M059J (cell line): ENCODE measurements around the gene MEMO1. TPM values are rescaled to one million over a fixed set of nuclear protein-coding genes. Genes with fewer than 3 reads are reported as not detected.
"Not testable (repeated sequence)": the region's sequence is repeated elsewhere in the genome, so short reads cannot be mapped to it uniquely, and the experiment has no call there.

ENCODE experiments used
- DNase-seq: peaks from one replicate; pipeline ENCODE4 v3.0.0-alpha.2; 2012; ENCODE audit warnings: low read depth
- total RNA-seq: library from RNA; depleted of rRNA; stranded (reverse); fragments of >200 nt; shearing (Covaris generic); gene quantifications from 2 replicates; pipeline ENCODE4 v1.2.3, GENCODE V29; 2014

The MEMO1 gene
- total RNA-seq, 1 experiment from 2014 or later: 36.5 TPM

DNA sequence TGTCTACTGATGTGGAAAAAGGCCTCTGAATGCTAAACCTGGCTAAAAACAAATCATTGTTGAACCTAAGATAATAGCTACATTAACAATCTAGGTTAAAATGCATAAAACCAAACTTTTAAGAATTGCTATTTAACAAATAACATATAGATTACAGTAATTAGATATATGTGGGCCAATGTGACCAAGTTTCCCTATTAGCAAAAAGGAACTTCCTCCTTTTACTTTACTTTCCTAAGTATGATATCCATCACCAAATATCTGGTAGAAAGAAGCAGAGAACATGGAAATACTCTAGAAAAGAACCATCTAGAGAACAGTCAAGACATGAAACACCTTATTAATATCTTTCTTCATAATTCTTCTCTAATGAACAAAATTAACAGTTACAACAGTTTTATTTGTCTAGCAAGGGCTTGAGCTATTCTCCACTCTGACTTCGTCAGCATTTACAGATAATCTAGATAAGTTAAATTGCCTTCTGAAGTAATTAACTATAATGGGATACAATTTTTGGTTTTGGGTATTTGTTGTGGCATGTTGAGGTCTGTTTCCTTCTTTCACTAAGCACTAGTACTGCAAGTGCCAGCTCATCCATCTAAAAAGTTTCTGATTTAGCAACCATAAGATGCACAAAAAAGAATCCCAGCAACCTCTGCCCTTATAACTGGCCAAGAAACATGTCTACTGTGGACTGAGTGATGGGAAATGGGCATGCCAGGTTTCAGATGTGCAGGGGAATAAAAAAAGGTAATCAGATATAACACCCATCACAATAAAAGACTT, 53.3 kb downstream of the MEMO1 start:
- DNase-seq: no peak

DNA sequence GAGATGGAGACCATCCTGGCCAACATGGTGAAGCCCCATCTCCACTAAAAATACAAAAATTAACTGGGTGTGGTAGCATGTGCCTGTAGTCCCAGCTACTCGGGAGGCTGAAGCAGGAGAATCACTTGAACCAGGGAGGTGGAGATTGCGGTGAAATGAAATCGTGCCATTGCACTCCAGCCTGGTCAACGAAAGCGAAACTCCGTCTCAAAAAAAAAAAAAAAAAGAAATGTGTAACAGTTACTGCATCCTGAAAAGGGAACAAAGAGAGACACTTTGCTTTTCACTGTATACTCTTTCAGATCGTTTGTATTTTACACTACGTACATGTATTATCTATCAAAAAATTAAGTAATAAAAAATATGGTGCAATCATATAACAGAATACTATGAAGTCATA, 53.9 kb downstream of the MEMO1 start:
- DNase-seq: not testable (repeated sequence)

DNA sequence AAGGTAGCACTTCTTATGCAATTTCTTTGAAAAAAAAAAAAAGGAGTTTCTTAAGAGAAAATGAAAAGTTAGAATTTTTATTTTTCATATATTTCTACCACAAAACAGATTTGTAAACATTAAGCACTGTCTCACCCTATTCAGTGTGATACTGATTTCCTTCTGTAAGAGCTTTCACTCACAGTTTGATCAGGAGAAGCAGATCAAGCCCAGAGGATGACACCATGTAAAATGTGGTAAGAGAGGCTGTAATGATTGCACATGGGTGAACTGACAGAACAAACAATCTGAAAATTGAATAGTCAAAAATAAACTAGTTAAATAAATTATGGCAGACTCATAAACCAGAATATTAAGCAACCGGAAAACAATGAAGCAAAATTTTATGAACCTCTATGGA, 54.5 kb downstream of the MEMO1 start:
- no peak for DNase-seq

DNA sequence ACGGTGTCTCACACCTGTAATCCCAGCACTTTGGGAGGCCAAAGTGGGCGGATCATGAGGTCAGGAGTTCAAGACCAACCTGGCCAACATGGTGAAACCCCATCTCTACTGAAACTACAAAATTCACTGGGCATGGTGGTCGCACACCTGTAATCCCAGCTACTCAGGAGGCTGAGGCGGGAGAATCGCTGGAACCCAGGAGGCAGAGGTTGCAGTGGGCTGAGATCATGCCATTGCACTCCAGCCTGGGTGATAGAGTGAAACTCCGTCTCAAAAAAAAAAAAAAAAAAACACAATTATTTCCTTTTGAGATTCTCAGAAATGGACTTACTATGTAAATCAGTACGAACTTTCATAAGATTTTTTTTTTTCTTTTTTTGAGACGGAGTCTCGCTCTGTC, 57.7 kb downstream of the MEMO1 start:
- DNase-seq: not testable (repeated sequence)

DNA sequence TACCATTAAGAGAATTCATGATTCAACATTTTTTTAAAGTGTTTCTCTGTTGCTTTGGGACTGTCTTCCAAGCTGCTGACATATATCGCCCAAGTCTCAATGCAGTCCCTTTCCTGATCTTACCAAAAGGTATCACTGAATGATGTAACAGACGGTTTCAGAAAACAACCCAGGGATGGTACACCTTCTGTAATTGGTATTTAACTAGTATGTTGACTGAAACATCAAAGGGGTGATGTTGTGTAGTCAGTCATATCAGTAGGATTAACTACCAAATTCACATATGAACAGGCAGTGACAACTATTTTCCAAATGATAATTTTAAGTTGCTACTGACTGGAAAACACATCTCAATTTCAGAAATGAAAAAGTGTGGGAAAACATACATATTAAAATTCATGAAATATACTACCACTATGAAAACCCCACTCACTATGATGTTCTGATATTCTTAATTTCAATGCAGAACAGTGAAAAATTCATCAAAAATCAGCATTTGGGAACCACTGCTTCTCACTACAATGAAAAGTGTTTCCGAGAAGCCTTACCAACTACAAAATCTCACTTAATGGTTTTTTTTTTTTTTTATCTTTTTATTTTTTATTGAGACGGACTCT, 59.8 kb downstream of the MEMO1 start:
- no peak for DNase-seq

DNA sequence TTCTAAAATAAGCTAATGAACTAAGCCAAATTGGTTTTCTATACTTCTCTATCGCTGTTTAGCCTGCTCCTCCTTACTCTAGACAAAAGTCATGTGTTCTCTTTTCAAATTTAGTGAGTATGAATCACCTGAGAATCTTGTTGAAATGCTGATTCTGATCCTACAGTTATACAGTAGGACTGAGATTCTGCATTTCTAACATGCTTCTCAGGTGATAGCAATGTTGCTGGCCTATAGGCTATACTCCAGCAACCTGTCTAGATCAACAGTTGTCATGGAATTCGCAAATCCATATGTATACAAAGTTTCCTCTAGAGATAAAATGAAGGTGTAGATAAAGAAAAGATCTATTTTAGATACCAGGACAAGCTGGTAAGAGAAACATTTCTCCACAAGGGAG, 62.9 kb downstream of the MEMO1 start:
- DNase-seq: no peak

DNA sequence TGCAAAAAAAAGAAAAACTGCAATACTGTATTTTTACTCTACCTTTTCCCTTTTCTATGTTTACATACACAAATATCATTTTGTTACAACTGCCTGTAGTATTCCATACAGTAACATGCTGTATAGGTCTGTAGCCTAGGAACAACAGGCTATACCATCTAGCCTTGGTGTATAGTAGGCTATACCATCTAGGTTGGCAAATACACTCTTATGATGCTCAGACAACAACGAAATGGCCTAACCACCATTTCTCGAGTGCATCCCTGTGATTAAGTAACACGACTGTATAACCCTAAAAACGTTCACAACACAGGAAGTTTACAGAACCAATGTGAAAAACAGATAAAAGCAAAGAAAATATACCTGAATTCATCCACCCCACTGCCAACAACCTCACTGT, 64.0 kb downstream of the MEMO1 start:
- no peak for DNase-seq

DNA sequence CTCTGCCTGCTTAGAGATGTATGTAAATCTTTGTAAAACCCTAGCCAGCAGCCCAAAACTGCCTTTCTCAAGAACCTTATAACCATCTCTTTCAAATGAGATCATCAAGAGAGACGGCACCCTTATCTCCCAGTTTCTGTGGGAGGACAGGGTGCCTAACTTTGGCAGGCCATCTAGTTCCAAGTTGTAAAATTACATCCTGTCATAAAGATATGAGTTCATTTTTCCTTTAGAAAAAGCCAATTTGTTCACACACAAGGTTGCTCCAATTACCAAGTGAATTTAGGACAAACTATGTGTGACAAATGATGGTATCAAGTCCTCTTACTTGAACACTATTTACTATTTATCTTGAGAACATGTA, 65.3 kb downstream of the MEMO1 start:
- DNase-seq: no peak

DNA sequence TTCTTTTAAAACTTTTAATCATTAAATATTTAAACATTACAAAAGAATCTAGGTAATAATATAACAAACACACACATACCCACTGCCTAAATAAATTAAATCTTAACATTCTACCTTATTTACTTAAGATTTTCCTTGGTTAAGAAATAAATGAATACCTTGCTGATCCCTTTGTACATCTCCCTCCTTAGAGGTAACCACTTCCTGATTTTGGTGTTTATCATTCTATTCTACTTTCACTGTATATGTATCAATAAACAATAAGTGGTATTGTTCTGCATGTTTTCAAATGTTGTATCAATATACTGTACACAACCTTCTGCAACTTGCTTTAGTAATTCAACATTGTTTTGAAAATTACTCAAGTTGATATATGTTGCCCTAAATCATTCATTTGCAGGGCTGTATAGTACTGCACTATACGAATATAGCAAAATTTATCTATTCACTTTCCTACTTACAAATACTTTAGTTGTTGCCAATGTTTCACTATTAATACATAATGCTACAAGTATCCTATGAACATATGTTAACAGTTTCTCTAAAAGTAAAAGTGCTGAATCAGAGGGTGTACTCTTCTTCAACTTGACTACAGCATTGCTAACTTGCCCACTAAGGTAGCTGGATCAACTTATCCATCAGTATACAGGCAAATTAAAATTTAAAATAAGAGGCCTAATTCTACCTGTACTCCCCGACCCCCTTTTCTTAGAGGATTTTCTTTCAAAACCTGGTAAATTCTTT, 65.8 kb downstream of the MEMO1 start:
- DNase-seq: no peak

DNA sequence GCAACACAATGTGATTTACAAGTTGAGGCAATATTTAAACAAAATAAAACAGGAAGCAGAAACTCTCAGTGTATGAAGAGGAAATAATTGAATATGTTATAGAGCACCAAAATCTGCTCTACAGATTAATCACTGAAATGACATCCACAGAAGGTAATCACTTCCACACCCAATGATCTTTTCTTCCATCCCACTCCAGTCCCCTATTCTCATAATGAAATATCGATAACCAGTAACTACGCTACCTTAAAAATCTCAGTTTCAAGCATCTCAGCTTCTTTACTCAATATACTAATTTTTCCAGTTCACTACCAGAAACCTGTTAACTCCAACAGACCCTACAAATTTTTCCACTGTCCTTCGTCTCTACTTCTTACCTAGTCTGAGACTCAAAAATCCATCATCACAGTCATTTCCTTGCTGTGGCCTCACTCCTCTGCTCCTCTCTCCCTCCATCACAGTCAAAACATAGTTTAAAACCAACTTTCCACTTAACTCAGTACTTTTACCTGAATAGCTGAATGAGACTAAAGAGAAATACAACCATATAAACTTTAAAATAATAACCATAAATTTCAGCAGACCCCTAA, 67.1 kb downstream of the MEMO1 start:
- DNase-seq: no peak

DNA sequence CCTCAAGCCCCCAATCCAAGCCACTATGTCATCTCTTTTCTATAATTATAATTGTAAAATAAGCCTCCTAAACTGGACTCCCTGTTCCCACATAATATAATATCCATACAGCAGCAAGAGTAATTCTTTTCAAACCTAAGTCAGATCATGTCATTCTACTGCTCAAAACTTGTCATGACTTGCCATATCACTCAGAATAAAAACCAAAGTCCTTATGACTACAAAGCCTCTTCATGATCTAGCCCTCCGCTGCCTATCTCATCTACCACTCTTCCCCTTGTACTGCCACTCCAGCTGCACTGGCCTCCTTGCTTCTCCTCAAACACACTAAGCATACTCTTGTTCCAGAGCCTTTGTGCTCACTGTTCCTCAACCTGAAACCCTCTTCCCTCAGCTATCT, 69.9 kb downstream of the MEMO1 start:
- DNase-seq: no peak

DNA sequence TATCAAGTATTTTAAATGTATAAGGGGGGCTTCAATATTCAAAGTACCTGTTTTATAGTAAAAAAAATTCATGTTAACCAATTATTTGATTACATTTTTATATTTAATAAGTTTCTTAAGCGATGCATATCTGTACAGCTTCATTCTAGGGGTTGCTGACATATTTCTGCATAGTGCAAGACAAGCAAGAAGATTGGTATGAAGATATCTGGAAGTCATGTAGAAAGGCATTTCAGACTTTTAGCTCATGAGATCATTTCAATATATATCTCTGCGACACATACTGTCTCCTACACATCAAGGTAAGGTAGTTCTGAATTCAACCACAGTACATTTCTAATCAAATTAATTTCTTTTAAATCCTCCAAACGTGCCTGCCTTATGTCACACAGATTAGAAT, 73.1 kb downstream of the MEMO1 start:
- no peak for DNase-seq

DNA sequence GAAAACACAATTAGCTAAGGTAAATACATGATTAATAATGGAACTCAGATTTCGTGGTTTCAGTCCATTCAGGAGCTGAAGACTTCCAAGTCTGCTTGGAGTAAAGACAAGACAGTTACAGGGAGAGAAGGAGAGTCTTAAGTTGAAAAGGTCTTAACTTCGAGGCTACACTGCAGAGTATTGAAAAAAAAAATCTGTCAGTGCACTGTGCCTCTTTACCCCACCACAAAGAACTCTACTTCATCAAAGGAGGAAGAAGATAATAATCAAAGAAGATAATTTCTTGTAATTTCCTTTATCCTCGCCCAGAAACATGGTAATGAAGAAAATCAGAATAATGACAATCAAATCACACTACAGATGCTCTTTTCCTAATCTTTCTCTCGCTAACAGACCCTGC, 75.4 kb downstream of the MEMO1 start:
- DNase-seq: no peak

DNA sequence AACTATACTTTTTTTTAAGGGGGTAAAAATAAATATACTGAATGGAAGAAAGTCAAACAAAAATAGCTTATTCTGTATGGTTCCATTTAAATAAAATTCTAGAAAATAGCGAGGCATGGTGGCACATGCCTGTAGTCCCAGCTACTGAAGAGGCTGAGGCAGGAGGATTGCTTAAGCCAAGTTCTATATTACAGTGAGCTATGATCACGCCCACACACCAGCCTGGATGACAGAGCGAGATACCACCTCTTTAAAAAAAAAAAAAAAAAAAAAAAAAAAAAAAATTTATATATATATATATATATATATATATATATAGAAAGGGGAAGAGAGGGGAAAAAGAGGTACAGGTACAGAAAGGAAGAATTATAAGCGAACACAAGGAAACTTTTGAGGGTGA, 77.7 kb downstream of the MEMO1 start:
- no peak for DNase-seq

DNA sequence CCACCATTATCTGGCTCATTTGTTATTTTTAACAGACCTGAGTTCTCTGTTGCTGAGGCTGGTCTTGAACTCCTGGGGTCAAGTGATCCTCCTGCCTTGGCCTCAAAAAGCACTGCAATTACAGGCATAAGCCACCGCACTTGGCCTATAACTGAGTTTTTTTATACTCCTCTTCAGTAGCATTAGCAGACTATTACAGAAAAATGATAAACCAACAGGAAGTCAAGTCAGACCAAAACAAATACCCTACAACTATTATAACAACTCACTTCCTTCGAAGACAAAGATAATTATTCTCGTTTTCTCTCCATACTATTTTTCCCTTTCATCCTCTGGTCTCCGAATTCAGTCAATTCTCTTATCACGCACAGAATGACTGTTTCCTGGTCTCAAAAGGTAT, 78.2 kb downstream of the MEMO1 start:
- DNase-seq: no peak

DNA sequence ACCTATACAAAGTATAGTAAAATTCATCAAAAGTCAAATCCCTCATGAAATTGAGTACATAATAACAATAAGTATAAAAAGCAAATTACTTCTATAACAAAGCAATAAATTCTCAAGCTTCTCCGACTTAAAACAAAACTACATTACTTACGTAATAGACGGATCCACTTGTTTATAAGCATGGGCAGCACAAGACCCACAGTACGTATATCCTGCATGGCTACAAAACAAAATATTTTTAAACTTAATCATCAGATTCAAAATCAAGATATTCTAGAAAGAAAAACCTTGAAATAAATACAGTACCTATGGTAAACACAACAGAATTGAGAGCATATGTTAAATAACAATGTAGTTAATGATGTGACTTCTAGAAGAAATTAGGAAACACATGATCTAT, 78.9 kb downstream of the MEMO1 start:
- DNase-seq: no peak

DNA sequence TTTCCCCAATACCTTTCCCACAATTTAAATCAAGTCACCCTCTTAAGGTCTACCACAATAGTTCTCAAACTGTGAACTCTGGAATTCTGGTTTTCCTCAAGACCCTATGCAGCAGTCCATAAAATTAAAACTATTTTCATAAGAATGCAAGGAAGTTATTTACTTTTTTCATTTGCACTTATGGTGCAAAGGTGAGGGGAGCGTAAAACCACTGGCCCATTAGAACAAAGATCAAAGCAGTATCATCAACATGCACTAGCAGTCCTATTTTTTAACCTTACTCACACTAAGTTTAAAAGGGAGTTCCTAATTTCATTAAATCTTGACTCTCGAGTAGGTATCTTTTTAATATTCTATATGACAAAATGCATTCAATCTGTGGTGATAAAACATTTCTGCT, 85.3 kb downstream of the MEMO1 start:
- DNase-seq: no peak

DNA sequence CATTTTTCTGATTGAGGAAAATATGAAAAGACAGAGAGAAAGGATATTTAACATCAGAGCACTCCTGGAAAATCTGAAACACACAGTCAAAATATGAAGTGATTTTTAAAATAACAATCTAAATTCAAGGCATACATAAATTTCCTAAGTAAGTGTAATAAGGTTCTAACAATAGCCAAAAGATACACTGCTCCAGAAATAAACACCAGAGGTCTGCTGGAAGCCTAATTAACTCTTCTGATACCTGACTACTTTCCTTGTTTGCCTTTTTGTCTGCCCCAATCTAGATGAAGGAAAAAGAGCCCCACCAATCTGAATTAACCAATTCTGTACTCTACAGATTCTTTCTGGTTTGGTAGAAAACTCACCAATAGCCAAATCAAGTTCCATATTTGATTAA, 87.1 kb downstream of the MEMO1 start:
- no peak for DNase-seq

DNA sequence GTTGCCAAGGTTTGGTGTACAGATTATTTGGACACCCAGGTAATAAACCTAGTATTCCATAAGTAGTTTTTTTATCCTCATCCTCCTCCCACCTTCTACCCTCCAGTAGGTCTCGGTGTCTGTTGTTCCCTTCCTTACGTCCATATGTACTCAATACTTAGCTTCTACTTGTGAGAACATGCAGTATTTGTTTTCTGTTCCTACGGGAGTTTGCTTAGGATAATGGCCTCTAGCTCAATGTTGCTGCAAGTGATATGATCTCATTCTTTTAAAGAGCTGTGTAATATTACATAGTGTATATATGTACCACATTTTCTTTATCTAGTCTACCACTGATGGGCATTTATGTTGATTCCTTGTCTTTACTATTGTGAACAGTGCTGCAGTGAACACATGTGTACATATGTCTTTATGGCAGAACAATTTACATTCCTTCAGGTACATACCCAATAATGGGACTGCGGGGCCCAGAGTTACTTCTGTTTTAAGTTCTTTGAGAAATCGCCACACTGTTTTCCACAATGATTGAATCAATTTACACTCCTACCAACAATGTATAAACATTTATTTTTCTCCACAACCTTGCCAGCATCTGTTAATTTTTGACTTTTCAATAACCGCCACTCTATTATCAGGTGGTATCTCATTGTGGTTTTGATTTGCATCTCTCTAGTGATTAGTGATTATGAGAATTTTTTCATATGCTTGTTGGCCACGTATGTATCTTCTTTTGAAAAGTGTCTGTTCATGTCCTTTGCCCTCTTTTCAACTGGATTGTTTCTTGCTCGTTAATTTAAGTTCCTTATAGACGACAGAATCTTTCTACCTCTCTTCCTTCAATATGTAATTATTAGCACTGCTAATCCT, 88.0 kb downstream of the MEMO1 start:
- DNase-seq: no peak

DNA sequence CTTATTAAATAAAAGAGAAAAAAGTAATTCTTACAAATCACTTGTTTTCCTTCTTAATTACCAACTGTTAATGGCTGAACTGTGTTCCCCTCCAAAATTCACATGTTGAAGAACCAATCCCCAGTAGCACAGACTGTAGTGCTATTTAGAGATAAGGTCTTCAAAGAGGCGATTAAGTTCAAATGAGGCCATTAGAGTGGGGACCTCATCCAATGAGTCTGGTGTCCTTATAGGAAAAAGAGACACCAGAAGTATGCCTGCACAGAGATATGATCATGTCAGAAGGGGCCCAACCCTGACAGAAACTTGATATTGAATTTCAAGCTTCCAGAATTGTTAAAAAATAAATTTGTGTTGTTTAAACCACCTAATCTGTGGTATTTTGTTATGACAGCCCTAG, 89.8 kb downstream of the MEMO1 start:
- DNase-seq: no peak

DNA sequence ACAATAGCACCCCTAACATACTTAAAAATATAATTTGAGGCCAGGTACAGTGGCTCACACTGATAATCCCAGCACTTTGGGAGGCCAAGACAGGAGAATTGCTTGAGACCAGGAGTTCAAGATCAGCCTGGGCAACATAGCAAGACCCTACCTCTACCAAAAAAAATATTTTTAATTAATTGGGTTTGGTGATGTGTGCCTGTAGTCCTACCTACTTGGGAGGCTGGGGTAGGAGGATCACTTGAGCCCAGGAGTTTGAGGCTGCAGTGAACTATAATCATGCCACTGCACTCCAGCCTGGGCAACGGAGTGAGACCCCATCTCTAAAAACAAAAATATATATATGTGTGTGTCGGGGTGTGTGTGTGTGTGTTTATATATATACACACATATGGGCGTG, 91.3 kb downstream of the MEMO1 start:
- DNase-seq: no peak

DNA sequence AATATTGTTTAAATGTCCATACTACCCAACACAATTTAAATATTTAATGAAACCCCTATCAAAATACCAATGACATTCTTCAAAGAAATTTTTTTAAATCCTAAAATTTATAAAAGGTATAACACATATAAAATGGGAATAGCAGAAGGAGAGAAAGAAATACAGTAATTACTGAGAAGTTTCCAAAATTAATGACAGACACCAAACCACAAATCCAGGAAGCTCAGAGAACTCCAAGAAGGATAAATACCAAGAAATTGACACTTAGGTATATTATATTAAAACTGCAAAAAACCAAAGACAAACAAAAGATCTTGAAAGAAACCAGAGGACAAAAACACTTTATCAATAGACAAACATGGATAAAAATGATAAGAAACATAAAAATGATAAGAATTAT, 101.1 kb downstream of the MEMO1 start:
- DNase-seq: no peak
